RWPE1 (cell line): ENCODE data around the gene SRL.

Source experiments
- CTCF ChIA-PET: fragments of 350-600 bp; sonication (Branson Sonifier 250); formaldehyde crosslinking; extraction: SDS; loops from one replicate; lab custom pipeline; 2021; lab: Yijun Ruan, JAX
- POLR2A ChIA-PET: fragments of 400-600 bp; formaldehyde crosslinking; extraction: SDS; loops from one replicate; lab custom pipeline; 2020; ENCODE audit warnings: antibody characterized with exemption; ENCODE audit not compliant: low non-redundant PET; lab: Yijun Ruan, JAX
- DNase-seq: peaks from one replicate; pipeline ENCODE4 v3.0.0; 2012; ENCODE audit warnings: low spot score
- H3K27ac ChIP-seq: fragments of 450-650 bp; 2 replicates; pipeline ENCODE4 v1.5.1; 2017
- CTCF ChIP-seq: fragments of 450-650 bp; conservative IDR thresholded peaks from 2 replicates; pipeline ENCODE4 v1.5.1; 2017; ENCODE audit warnings: low read depth, mild to moderate bottlenecking

The SRL gene

GRCh38 chr16:4244254-4245076 lies 2.6 kb upstream of the SRL start:
- POLR2A ChIA-PET = no interaction called here
- no peak overlapping the region for H3K27ac ChIP-seq
- CTCF ChIA-PET = no interaction called here
- no peak for TF ChIP-seq CTCF
- no peak for DNase-seq

GRCh38 chr16:4241258-4241927 lies 487 bp downstream of the SRL start:
- CTCF ChIA-PET = no interaction called here
- TF ChIP-seq CTCF = no peak
- POLR2A ChIA-PET = no interaction called here
- no peak overlapping the region for H3K27ac ChIP-seq
- DNase-seq = no peak

- ChIA-PET CTCF (no interaction called here), POLR2A (no interaction called here)
- H3K27ac ChIP-seq = no peak overlapping the region
- no peak for TF ChIP-seq CTCF
- no peak for DNase-seq
Observed at GRCh38 chr16:4240624-4241023, 1.3 kb downstream of the SRL start.

- POLR2A ChIA-PET = no interaction called here
- DNase-seq = no peak
- no peak overlapping the region for H3K27ac ChIP-seq
- TF ChIP-seq CTCF = no peak
- CTCF ChIA-PET = no interaction called here
Observed at GRCh38 chr16:4239682-4240175, 2.2 kb downstream of the SRL start.

GRCh38 chr16:4239020-4239419 lies 2.9 kb downstream of the SRL start:
- CTCF ChIA-PET = interaction anchor here (0.7 to 2.2 kb wide), 2 partner anchors 39 to 142 kb away, joined by 4 to 10 read pairs; no protein-coding TSS in a partner anchor
- POLR2A ChIA-PET = no interaction called here
- H3K27ac ChIP-seq = no peak overlapping the region
- no peak for DNase-seq
- TF ChIP-seq CTCF = no peak

- DNase-seq = no peak
- CTCF ChIA-PET = interaction anchor here (1.3 kb wide), 1 partner anchor 9 kb away, joined by 3 read pairs; no protein-coding TSS in a partner anchor
- no peak for TF ChIP-seq CTCF
- POLR2A ChIA-PET = no interaction called here
- no peak overlapping the region for H3K27ac ChIP-seq
Observed at GRCh38 chr16:4233431-4233830, 8.4 kb downstream of the SRL start.
